Kidney (tissue), 14 donors: ENCODE results near the gene NHS. TPM values are rescaled to one million over a fixed set of nuclear protein-coding genes. Genes with fewer than 3 reads are reported as not detected.

Experiments
- DNase-seq, 5 donors: peaks; one replicate each; pipeline ENCODE4 v3.0.0-alpha.2; 2013 to 2020
- FAIRE-seq: peaks from 2 replicates; lab custom pipeline; 2012; peaks lifted over from hg19 to GRCh38; lab: Jason Lieb, UNC
- H3K27ac ChIP-seq, 2 donors: one replicate each; pipeline ENCODE4 v1.7.0; 2013; ENCODE audit warnings: low read depth in 2 of 2, low read length in 2 of 2, inconsistent platforms in 1 of 2
- H3K27me3 ChIP-seq: one replicate; pipeline ENCODE4 v1.7.1; 2013; ENCODE audit warnings: low read length, inconsistent platforms; ENCODE audit not compliant: control insufficient read depth, insufficient read depth
- H3K36me3 ChIP-seq, 3 donors: one replicate each; pipeline versions ENCODE4 v1.7.0 to v1.7.1; 2013; ENCODE audit warnings: low read length in 3 of 3, control low read depth in 1 of 3, inconsistent platforms in 1 of 3; ENCODE audit not compliant: insufficient read depth in 3 of 3, control insufficient read depth in 2 of 3
- H3K4me1 ChIP-seq, 3 donors: one replicate each; pipeline versions ENCODE4 v1.7.0 to v1.7.1; 2013; ENCODE audit warnings: low read length in 3 of 3, inconsistent platforms in 1 of 3, low read depth in 1 of 3; ENCODE audit not compliant: control insufficient read depth in 2 of 3, insufficient read depth in 2 of 3
- H3K4me3 ChIP-seq, 3 donors: one replicate each; pipeline versions ENCODE4 v1.7.0 to v1.8.1; 2013; ENCODE audit warnings: low read length in 3 of 3, control low read depth in 1 of 3, inconsistent platforms in 1 of 3
- H3K9ac ChIP-seq, 3 donors: one replicate each; pipeline versions ENCODE4 v1.7.0 to v1.7.1; 2013; ENCODE audit warnings: low read length in 3 of 3, control low read depth in 1 of 3, inconsistent platforms in 1 of 3
- H3K9me3 ChIP-seq, 3 donors: one replicate each; pipeline versions ENCODE4 v1.7.0 to v1.7.1; 2013; ENCODE audit warnings: low read length in 3 of 3, control low read depth in 1 of 3, inconsistent platforms in 1 of 3; ENCODE audit not compliant: control insufficient read depth in 2 of 3, insufficient read depth in 1 of 3
- intact Hi-C: fragments of 100-400 bp; cut with DNase I; formaldehyde crosslinking; loops from one replicate; pipeline ENCODE4 v1.11.1; 2022
- polyA plus RNA-seq: library from polyadenylated mRNA; stranded (reverse); fragments of 350-450 nt; fragmentation: Illumina TruSeq; extraction: RNeasy Lipid Tissue Mini Kit (QIAGEN cat#74804); gene quantifications from one replicate; pipeline ENCODE4 v1.2.3, GENCODE V29; 2014; ENCODE audit warnings: low read depth, low replicate concordance; ENCODE audit not compliant: insufficient read depth
- total RNA-seq: library from RNA; stranded (reverse); fragmentation: NEBNext Ultra II Directional; extraction: Animal tissue kit (Norgen Biotek cat#: 25700); gene quantifications from one replicate; pipeline ENCODE4 v1.2.1, GENCODE V29; 2021
- TF ChIP-seq, protein P1 (sequence below): IDR thresholded peaks from 3 replicates; pipeline ENCODE4 v1.5.1; 2012; ENCODE audit warnings: mild to moderate bottlenecking, moderate library complexity, borderline replicate concordance; ENCODE audit not compliant: insufficient read depth; ENCODE audit errors: extremely low read depth
- donor health status: control.
- donor health status: control.
- donor health status: control.
- donor health status: control.
- donor health status: control.
- donor health status: DM: yes; HTN: yes; CAD: no.
- donor health status: Normal renal cell carcinoma (clear cell type).

The NHS gene
- total and polyA plus RNA-seq, 2 donors from 2014 or later, result 3.1 to 28.9 TPM

- Histone ChIP-seq H3K9me3 (no peaks in the 10 kb centered on the region), H3K4me1 (peaks cover under 1 to 46% (median 21%) of the 10 kb centered on the region in 3 donors), H3K36me3 (no peaks in the 10 kb centered on the region), H3K4me3 (no peak overlapping the region), H3K9ac (no peak overlapping the region), H3K27me3 (peaks cover under 1% of the 10 kb centered on the region), H3K27ac (no peak overlapping the region)
- TF ChIP-seq, protein P1, sequence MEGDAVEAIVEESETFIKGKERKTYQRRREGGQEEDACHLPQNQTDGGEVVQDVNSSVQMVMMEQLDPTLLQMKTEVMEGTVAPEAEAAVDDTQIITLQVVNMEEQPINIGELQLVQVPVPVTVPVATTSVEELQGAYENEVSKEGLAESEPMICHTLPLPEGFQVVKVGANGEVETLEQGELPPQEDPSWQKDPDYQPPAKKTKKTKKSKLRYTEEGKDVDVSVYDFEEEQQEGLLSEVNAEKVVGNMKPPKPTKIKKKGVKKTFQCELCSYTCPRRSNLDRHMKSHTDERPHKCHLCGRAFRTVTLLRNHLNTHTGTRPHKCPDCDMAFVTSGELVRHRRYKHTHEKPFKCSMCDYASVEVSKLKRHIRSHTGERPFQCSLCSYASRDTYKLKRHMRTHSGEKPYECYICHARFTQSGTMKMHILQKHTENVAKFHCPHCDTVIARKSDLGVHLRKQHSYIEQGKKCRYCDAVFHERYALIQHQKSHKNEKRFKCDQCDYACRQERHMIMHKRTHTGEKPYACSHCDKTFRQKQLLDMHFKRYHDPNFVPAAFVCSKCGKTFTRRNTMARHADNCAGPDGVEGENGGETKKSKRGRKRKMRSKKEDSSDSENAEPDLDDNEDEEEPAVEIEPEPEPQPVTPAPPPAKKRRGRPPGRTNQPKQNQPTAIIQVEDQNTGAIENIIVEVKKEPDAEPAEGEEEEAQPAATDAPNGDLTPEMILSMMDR, result no peak
- no peak for FAIRE-seq
- intact Hi-C loops, result no loop called here
- peak in 1 of 5 donors; percentile 52 for DNase-seq
These were observed 174.2 kb downstream of the NHS start for GRCh38 chrX:17549107-17549651.

DNA sequence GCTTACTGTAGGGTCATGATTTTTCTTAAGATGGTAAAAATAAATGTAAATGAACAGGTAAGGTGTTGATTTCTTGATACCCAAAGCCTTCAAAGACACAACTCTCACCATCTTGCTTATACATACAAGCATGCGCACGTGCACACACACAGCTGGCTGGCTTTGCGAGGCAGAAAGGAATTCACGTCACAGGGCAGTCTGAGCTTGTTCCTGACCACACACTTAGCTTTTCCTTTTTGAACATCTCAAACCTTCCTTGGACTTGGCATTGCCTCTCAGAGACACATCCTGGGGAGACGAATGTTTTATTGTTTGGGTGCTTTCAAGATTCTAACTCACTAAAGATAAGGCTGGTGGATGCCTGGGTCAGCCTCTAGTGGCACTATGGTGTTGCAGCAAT is 175.0 kb downstream of the NHS start:
- Histone ChIP-seq H3K9me3 (no peaks in the 10 kb centered on the region), H3K36me3 (no peaks in the 10 kb centered on the region), H3K4me3 (no peak overlapping the region), H3K27me3 (peaks cover 2% of the 10 kb centered on the region), H3K4me1 (peaks cover 3 to 50% (median 23%) of the 10 kb centered on the region in 3 donors), H3K27ac (no peak overlapping the region), H3K9ac (no peak overlapping the region)
- FAIRE-seq (no peak), DNase-seq (peak in 1 of 5 donors; percentile 23)
- TF ChIP-seq, protein P1, result no peak
- intact Hi-C loops, result no loop called here

- H3K36me3 ChIP-seq, result no peaks in the 10 kb centered on the region
- FAIRE-seq, result no peak
- no peak overlapping the region for H3K27ac ChIP-seq
- no peak overlapping the region for H3K9ac ChIP-seq
- H3K9me3 ChIP-seq, result no peaks in the 10 kb centered on the region
- no peak overlapping the region for H3K4me3 ChIP-seq
- intact Hi-C loops, result no loop called here
- no peak for DNase-seq
- TF ChIP-seq, protein P1, result no peak
- peaks cover 3 to 39% (median 23%) of the 10 kb centered on the region in 3 donors for H3K4me1 ChIP-seq
- peaks cover 2% of the 10 kb centered on the region for H3K27me3 ChIP-seq
These were observed 177.1 kb downstream of the NHS start for GRCh38 chrX:17552044-17552650.
